ENCODE results near the gene ANKRD34C.

DNA sequence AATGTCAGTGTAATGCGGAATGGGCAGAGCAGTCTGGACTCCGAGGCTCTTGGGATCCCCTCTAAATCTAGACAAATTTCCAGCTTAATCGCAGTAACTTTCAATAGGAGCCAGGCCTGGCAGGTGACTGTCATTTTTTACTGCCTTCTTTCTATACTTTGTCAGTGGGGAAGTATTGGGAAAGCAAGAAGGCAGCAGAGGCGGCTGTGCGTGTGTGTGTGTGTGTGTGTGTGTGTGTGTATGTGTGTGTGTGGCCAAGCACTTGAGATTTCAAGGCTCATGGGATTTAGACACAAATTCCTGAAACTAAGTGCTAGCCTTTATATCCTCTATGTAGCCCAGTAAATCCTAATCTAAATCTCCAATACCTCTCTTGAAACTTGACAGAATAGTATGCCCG is 49.3 kb upstream of the ANKRD34C start:
- TF ChIP-seq, protein P1, sequence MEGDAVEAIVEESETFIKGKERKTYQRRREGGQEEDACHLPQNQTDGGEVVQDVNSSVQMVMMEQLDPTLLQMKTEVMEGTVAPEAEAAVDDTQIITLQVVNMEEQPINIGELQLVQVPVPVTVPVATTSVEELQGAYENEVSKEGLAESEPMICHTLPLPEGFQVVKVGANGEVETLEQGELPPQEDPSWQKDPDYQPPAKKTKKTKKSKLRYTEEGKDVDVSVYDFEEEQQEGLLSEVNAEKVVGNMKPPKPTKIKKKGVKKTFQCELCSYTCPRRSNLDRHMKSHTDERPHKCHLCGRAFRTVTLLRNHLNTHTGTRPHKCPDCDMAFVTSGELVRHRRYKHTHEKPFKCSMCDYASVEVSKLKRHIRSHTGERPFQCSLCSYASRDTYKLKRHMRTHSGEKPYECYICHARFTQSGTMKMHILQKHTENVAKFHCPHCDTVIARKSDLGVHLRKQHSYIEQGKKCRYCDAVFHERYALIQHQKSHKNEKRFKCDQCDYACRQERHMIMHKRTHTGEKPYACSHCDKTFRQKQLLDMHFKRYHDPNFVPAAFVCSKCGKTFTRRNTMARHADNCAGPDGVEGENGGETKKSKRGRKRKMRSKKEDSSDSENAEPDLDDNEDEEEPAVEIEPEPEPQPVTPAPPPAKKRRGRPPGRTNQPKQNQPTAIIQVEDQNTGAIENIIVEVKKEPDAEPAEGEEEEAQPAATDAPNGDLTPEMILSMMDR (IDR thresholded peaks at IDR 0.05; ENCODE audit: low read length): no peak
- TF ChIP-seq EZH2 (optimal IDR thresholded peaks at IDR 0.05; ENCODE audit: low read depth, low read length): no peak
- TF ChIP-seq EZH2phosphoT487 (IDR thresholded peaks at IDR 0.05; ENCODE audit: low read length): no peak

Measured in MM.1S (cell line).